ENCODE measurements around the gene NCMAP. TPM values are rescaled to one million over a fixed set of nuclear protein-coding genes. Genes with fewer than 3 reads are reported as not detected.

Gene NCMAP
- total and polyA plus RNA-seq, 2 of the 4 experiments (the other 2 are of a cell fraction): not detected

DNA sequence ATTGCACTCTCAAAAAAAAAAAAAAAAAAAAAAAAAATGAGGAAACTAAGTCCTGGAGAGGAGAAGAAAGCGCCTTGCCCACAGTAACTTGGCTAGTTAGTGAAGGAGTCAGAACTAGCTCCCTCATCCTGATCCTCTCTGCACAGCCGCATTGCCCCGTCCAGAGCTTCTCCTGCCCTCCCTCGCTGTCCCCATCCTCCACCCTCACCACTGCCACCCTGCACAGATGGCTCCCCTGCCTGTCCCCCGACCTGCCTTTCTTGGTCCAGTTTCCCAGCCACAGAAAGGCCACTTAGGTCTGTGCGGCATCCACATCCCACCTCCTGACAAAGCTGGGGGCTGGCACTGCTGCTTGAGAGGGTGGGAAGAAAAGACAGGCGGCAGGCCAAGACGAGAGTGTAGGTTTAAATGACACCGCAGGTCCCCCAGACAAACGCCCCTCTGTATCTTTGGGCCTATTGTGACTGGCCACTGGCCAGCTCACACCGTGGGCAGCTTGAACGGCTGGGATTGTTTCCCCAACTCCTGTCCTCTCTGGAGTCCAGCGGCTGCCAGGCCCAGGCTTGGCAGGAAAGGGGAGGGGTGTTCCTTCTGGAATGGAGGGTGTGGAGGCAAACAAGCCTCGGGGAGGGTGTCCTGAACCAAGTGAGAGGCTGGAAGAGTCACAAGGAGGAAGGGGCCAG, 20.2 kb downstream of the NCMAP start:
- Histone ChIP-seq H3K4me3 (ENCODE audit: insufficient read depth, low read depth, low read length) (no peak overlapping the region), H2BK5ac (ENCODE audit: low read depth, low read length, poor library complexity, severe bottlenecking) (no peak overlapping the region), H4K8ac (ENCODE audit: low read depth in 2 of 2, low read length in 2 of 2) (no peak overlapping the region), H3K18ac (ENCODE audit: low read depth, low read length) (no peak overlapping the region), H4K5ac (ENCODE audit: low read depth, low read length) (no peak overlapping the region), H2BK15ac (ENCODE audit: low read depth, low read length) (no peak overlapping the region), H2AK9ac (replicated peaks; ENCODE audit: low read depth, low read length, poor library complexity) (peak overlapping the region; percentile 16), H2AFZ (replicated peaks; ENCODE audit: low read length, poor library complexity) (peak overlapping the region; percentile 64), H2BK20ac (ENCODE audit: low read depth, low read length) (no peak overlapping the region), H3K4ac (ENCODE audit: low read depth, low read length) (no peak overlapping the region), H2BK120ac (ENCODE audit: low read depth, low read length) (no peak overlapping the region), H3K27ac (ENCODE audit: insufficient read depth, low read length) (no peak overlapping the region), H3K36me3 (ENCODE audit: control insufficient read depth, insufficient read depth, low read length) (no peaks in the 10 kb centered on the region), H4K20me1 (ENCODE audit: insufficient read depth, low read length) (no peaks in the 10 kb centered on the region), H3K79me1 (ENCODE audit: low read depth in 1 of 2, low read length in 2 of 2) (no peaks in the 10 kb centered on the region), H3K9me3 (ENCODE audit: control insufficient read depth, insufficient read depth, low read length) (no peaks in the 10 kb centered on the region), H3K56ac (ENCODE audit: extremely low read depth, insufficient read depth, low read length) (no peak overlapping the region), H3K9me1 (ENCODE audit: insufficient read depth, low read length) (no peaks in the 10 kb centered on the region), H3K4me2 (ENCODE audit: low read depth, low read length) (no peak overlapping the region), H3K9ac (ENCODE audit: low read depth, low read length) (no peak overlapping the region), H3K4me1 (ENCODE audit: control insufficient read depth, insufficient read depth, low read length) (no peaks in the 10 kb centered on the region), H2AK5ac (ENCODE audit: low read depth, low read length) (no peak overlapping the region), H3K23ac (ENCODE audit: low read depth, low read length) (no peak overlapping the region), H3K27me3 (ENCODE audit: control insufficient read depth, insufficient read depth, low read length) (peaks cover 20% of the 10 kb centered on the region), H3K14ac (replicated peaks; ENCODE audit: low read depth, low read length) (no peak overlapping the region), H4K91ac (ENCODE audit: insufficient read depth, low read depth, low read length) (no peak overlapping the region)
- intact Hi-C loops (cut with micrococcal nuclease) (no loop called here), dilution Hi-C loops (cut with HindIII; ENCODE audit: low sequenced_read_pairs, unreplicated experiment) (no loop called here), in situ Hi-C loops (cut with MboI; ENCODE audit: low sequenced_read_pairs) (no loop called here)
- no TSS peak for BruUV-seq (replicated peaks)
- POLR2A ChIA-PET (ENCODE audit: unreplicated experiment): no interaction called here
- 46% methylated on average over 8 of the region's 14 CpGs; no CpG with 5 or more reads in 1 of the 2 experiments for WGBS, 2 experiments (ENCODE audit: extremely low coverage in 2 of 2, insufficient read length in 1 of 2)
- ATAC-seq (ENCODE audit: low read depth) (no peak), DNase-seq (no peak)
- CTCF ChIA-PET: interaction anchor here (1.2 kb wide), 1 partner anchor 11 kb away, joined by 4 read pairs; no protein-coding TSS in a partner anchor
- TF ChIP-seq SMC3 (IDR thresholded peaks at IDR 0.05; ENCODE audit: low read depth, low read length): no peak
